SIG-M5 treated with dmso at 0.1 percent for 504 hours (cell line): ENCODE results near the gene CASR.
A peak's percentile ranks its signal among the peaks of the same experiment; 100 is the strongest.
"Not testable (repeated sequence)": the region's sequence is repeated elsewhere in the genome, so short reads cannot be mapped to it uniquely, and the experiment has no call there.

Source experiments
- DNase-seq: peaks from one replicate; lab custom pipeline; 2025; ENCODE audit not compliant: unreplicated experiment; lab: John Stamatoyannopoulos, UW

Gene CASR, protein sequence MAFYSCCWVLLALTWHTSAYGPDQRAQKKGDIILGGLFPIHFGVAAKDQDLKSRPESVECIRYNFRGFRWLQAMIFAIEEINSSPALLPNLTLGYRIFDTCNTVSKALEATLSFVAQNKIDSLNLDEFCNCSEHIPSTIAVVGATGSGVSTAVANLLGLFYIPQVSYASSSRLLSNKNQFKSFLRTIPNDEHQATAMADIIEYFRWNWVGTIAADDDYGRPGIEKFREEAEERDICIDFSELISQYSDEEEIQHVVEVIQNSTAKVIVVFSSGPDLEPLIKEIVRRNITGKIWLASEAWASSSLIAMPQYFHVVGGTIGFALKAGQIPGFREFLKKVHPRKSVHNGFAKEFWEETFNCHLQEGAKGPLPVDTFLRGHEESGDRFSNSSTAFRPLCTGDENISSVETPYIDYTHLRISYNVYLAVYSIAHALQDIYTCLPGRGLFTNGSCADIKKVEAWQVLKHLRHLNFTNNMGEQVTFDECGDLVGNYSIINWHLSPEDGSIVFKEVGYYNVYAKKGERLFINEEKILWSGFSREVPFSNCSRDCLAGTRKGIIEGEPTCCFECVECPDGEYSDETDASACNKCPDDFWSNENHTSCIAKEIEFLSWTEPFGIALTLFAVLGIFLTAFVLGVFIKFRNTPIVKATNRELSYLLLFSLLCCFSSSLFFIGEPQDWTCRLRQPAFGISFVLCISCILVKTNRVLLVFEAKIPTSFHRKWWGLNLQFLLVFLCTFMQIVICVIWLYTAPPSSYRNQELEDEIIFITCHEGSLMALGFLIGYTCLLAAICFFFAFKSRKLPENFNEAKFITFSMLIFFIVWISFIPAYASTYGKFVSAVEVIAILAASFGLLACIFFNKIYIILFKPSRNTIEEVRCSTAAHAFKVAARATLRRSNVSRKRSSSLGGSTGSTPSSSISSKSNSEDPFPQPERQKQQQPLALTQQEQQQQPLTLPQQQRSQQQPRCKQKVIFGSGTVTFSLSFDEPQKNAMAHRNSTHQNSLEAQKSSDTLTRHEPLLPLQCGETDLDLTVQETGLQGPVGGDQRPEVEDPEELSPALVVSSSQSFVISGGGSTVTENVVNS

DNA sequence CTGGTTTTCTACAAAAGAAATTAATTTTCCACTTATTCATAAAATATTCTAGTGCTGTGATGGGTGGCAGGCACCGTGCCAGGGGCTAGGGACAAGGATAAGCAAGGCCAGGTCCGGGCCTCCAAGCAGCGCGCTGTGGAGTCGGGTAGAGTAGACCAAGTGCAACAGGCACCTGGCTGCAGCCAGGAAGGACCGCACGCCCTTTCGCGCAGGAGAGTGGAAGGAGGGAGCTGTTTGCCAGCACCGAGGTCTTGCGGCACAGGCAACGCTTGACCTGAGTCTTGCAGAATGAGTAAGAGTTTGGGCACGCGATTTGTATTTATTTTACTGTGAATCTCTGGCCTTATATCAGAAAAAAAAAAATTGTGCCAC lies at the start of gene CASR:
TSS of gene CASR (plus strand) at position 148 of the 372 bp plus-strand sequence. CDS start 70,522 bp downstream, outside the sequence.
- no peak for DNase-seq

DNA sequence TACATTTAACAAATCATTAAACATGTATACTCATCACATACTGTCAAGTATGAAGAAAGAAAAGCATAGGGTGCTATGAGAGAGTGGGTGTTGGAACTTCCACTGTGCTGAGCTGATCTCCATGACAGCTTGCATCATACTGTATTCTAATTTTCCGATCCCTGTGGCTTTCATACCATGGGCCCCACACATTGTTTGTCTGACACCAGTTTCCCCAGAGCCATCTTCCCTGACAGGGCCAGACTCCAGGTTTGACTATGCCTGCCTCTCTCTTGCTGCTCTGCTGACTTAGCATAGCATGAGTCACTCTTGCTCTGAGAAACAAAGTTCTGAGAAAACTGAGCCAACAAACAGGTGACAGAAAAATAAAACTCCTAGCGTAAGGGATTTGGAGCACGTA lies 37.0 kb upstream of the CASR start:
- no peak for DNase-seq

DNA sequence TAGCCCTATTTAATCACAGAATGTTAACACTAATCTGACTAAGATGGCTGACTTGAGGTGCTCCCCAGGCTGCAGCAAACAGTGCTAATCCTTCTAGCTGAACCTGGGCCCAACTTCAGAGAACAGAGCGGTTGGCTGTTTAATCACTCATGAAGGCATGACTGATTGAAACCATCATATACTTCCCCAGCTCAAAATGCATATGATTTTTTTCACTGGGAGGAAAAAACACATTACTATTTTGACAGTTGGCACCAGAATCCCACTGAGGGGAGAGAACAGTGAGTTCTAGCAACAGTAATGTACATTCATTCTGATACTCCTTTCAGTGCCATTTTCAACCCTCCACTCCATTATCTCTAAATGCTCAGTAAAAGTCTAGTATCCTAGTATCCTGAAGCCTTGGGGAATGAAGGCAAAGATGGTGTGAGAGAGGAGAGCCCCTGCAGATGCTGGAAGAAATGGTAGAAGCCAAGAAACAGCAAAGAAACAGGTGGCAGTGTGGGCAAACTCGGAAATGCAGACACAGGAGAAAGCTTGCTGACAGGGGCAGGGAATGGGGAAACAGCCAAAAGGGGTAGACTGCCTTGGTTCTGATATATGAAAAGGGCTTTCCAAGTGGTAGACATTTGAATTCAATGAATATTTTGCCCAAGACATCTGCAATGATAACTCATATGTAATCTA lies 34.4 kb upstream of the CASR start:
- no peak for DNase-seq

DNA sequence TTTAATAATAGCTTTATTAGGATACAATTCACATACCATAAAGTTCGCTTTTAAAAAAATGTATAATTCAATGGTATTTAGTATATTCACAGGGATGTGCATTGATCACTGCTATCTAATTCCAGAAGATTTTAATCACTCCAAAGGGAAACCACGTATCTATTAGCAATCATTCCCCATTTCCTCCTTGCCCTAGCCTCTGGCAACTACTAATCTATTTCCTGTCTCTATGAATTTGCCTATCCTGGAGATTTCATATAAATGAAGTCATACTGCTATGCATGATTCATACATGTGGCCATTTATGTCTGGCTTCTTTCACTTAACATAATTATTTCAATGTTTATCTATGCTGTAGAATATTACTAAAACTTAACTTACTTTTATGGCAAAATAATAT lies 32.0 kb upstream of the CASR start:
- DNase-seq = no peak

DNA sequence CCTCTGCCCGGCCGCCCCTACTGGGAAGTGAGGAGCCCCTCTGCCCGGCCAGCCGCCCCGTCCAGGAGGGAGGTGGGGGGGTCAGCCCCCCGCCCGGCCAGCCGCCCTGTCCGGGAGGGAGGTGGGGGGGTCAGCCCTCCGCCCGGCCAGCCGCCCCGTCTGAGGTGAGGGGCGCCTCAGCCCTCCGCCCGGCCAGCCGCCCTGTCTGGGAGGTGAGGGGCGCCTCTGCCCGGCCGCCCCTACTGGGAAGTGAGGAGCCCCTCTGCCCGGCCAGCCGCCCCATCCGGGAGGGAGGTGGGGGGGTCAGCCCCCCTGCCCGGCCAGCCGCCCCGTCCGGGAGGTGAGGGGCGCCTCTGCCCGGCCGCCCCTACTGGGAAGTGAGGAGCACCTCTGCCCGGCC lies 18.5 kb upstream of the CASR start:
- DNase-seq = not testable (repeated sequence)

DNA sequence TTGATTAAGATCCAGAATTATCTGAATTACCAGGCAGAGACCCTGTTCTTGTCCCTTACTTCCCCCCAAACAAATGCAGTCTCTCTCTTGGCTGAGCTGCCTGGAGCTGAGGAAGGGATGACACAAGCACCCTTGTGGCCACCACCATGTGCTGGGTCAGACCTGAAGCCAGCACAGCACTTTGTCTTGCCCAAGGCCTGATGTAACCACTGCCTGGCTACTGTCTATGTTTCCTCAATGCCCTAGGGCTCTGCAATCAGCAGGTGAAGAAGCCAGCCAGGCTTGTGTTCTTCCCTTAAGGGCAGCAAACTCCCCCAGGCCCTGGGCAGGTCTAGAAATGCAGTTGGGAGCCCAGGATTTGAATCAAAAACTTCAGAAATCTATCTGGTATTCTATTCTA lies 15.8 kb upstream of the CASR start:
- DNase-seq = peak; percentile 5

DNA sequence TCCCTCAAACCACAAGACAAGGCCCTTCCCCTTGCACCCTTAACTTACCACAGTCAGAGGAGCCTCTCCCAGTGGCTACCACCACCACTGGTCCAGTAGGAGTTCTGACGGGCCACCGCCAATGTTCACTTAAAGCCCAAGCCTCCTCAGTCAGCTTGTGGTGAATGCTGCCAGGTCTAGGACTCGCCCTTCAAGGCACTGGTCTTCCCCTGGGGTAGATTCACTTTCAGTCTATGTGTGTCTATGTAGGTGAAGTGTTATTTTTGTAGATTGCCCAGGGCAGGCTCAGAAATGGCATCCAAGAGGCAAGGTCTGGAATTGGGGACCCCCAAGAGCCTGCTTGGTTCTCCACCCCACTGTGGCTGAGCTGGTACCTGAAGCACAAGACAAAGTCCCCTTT lies 15.4 kb upstream of the CASR start:
- DNase-seq = no peak

DNA sequence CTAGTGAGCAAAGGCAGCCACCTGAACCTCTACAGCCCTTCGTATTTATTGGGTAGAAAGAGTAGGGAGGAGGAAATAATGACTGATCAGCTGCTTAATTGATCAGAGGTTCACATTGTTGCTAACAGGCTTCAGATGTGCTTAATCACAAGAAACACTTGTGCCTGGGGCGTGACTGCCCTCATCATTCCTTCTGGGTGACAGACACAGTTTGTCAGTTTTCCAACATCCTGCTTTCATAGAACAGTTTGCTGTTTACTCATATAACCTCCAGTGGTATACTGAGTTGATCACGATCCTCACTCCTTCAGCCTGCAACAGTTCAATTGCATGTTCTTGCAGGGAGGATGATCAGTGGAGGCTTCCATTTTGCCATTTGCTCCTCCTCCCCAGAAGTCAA lies 13.6 kb upstream of the CASR start:
- no peak for DNase-seq

DNA sequence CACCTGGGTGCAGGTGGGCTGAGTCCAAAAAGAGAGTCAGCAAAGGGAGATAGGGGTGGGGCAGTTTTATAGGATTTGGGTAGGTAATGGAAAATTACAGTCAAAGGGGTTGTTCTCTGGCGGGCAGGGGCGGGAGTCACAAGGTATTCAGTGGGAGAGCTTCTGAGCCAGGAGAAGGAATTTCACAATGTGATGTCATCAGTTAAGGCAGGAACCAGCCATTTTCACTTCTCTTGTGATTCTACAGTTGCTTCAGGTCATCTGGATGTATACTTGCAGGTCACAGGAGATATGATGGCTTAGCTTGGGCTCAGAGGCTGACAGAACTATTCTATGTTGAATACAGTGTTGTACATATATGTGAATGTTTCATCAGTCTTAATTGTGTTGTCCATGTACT lies 12.1 kb upstream of the CASR start:
- DNase-seq = not testable (repeated sequence)

DNA sequence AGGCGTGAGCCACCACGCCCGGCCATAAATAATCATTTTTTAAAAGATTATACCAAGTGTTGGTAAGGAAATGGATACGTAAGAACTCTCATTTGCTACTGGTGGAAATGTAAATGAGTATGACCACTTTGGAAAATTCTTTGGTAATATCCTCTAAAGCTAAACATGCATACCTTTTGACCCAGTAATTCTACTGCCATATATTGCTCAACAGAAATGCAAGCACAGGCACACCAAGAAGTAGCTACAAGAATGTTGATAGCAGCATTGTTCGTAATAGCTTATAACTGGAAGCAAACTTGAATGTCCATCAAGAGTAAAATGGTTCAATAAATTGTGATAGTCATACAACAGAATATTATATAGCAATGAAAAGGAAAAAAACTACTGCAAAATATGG lies 4.8 kb upstream of the CASR start:
- no peak for DNase-seq

DNA sequence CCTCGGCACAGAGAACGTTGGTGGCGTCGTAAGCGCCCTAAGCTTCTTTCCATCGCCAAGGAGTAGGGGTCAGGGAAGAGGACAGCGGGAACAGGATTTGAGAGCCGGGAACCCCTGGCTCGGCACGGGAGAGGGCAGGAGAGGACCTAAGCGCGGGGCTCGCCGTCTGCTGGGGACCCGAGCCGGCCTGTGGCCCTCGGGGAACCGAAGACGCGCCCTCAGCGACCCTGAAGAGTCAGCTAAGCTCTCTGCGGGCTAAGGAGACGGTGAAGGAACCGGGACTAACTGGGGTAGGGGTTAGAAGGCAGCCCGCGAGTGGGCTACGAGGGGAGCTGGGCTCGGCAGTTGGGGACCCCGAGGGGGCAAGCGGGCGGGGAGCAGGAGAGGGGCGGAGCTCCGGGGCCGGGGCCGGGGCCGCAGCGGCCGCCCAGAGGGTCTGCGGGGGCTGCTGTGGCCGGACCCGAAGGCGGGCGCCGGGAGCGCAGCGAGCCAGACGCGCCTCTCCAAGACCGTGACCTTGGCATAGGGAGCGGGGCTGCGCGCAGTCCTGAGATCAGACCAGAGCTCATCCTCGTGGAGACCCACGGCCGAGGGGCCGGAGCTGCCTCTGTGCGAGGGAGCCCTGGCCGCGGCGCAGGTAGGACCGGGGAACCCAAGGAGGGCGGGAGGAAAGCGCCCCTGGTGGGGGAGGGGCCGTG lies 574 bp downstream of the CASR start:
- no peak for DNase-seq

DNA sequence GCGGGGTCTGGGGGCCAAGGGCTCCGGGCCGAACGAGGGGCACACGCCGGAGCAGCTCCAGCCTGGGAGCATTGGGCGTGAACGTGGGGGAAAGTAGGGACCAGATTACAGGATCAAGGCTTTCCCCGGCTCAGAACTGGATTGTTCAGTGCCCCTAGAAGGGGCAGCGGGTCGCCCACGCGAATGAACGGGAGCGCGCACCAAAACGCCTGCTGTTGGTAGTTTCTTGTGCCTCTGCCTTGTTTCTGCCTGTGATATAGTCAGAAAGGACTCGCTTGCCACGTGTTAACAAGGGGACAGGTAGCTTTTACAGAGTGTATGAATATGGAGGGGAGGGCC lies 1.1 kb downstream of the CASR start:
- no peak for DNase-seq

DNA sequence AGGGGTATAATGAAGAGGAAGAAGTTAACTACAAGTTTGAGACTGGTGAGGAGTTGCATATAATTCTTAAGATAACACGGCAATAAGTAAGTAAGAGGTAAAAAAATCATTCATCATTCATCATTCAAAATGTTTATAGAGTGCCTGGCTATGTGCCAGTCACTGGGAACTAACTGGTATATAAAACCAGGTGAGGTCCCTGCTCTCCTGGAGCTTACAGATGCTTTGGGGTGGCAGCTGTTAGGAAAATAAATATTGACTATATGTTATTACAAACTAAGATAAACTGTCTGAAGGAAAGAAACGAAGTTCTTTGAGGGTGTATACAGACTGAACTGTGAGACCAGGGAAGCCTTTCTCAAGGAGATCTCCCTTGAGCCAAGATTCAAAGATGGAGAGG lies 2.9 kb downstream of the CASR start:
- no peak for DNase-seq

DNA sequence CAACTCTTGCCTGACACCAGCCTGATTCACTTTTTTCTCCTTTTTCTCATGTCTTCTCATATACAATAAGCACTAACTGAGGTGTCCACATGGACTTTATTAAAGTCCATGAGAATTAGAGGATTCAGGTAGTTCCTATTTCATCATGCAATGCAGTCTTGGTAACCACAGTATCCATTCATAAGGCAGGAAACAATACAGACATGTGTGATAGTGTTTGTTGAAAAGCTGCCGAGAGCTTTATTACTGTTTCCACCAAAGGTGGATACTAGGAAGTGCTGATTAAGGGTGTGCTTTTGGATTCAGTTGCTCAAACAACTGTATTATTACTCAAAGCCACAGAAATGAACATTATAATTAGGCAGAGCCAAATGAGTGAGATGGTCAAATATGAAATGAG lies 5.3 kb downstream of the CASR start:
- DNase-seq = no peak

DNA sequence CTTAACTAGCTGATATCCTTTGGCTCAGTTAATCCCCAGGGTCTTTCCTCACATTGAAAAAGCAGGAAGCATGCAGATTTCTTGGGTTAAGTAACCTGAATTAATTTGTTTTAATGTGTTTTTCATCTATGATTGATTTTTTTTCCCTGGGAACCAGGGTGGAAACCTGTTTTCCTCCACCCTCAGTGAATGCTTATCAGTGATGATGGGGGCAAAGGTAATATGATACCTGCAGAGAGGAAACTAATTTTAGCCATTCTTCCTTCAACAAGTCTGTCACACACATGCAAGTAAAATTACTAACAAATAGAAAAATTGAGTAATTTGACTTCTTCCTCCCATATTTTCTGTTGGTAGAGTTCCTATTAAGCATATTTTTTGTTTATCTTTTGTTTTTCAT lies 5.9 kb downstream of the CASR start:
- DNase-seq = no peak

DNA sequence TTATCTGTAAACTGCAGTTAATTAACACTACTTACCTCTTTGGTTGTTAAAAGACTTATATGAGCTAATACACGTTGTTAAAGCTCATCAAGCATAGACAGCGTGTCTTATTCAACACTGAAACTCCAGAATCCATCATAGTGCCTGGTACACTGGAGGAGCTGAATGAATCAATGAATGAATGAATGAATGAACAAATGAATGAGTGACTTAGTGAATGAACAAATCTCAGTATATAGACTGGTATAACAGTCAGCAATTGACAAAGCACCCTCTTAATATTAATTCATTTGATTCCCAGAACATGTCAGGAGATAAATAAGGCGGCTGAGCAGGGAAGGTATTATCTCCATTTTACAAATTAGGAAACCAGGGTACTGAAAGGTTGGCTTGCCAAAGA lies 7.1 kb downstream of the CASR start:
- DNase-seq = no peak

DNA sequence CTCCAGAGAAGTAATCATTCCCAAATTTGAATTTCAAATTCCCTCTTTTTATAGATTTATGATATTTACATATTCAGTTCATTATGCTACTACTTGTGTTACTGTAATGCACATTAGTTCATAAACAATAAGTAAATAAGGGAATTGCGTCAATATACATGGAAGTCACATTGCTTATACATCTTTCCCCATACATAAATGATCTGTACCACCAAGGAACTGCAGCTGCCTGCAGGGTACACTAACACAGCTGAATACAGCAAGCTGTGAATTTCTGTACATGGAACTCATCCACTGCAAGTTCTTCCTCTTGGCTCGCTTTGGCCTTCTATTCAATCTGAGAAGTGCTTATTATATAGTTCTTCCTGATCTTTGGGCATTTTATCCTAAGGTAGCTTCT lies 15.5 kb downstream of the CASR start:
- DNase-seq = no peak

DNA sequence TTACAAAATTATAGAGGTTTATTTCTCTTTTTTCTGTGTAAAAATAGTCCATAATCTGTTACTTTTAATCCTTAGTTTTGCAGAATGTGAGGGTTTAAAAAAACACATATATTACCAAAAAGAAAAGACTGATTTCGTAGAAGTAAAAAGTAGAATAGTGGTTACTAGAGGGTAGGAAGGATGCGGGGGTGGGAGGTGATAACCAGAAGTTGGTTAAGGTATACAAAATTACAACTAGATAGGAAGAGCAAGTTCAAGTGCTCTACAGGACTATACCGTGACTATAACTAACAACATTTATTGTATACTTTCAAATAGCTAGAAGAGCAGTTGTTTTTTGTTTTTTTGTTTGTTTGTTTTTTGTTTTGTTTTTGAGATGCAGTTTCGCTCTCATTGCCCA lies 16.1 kb downstream of the CASR start:
- no peak for DNase-seq

DNA sequence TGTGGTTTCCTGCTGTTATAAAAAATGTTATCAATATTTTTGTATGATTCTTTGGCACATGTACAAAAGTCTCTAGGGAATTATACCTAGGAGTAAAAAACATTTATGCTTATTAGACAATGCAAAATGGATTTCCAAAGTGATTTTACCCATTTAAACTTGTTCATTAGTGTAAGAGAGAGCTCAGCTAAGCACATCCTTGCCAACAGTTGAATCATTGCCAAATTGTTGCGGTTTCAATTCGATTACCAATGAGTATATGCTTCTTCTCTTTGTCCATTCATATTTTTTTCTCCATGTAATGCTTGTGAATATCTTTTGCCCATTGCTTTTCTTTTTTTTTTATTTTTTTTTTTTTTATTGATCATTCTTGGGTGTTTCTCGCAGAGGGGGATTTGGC lies 17.2 kb downstream of the CASR start:
- DNase-seq = no peak

DNA sequence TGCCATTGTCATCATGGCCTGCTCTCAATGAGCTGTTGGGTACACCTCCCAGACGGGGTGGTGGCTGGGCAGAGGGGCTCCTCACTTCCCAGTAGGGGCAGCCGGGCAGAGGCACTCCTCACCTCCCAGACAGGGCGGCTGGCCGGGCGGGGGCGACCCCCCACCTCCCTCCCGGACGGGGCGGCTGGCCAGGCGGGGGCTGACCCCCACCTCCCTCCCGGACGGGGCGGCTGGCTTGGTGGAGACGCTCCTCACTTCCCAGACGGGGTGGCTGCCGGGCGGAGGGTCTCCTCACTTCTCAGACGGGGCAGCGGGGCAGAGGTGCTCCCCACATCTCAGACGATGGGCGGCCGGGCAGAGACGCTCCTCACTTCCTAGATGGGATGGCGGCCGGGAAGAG lies 18.0 kb downstream of the CASR start:
- DNase-seq = not testable (repeated sequence)

DNA sequence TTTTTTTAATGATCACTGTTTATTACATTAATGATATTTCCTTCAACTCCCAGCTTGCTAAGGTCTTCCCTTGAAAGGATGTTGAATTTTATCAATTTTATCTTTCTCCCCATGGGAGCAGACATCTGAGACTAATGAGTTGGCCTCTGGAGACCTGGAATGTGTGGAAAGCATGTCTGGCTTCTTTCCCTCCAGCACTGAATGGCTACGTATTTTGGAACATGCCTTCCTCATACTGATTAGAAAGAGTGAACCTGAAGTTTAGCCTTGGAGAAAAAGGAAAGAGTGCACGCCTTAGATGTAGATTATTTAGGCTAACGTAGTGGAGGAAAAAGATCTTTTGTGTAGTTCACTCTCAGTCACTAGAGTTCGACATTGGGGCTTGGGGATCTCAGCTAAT lies 25.1 kb downstream of the CASR start:
- DNase-seq = no peak
